WERI-Rb-1 (cell line): ENCODE data around the gene OR51B5.
"Not testable (repeated sequence)": the region's sequence is repeated elsewhere in the genome, so short reads cannot be mapped to it uniquely, and the experiment has no call there.

Experiments used
- DNase-seq: peaks from one replicate; pipeline ENCODE4 v3.0.0-alpha.2; 2020
- H3K27ac ChIP-seq: fragments of 250-450 bp; sonication (Bioruptor Pico); 2 replicates; pipeline ENCODE4 v1.5.1; 2020; ENCODE audit warnings: mild to moderate bottlenecking, moderate library complexity
- H3K27me3 ChIP-seq: fragments of 250-450 bp; sonication (Bioruptor Pico); 2 replicates; pipeline ENCODE4 v1.5.1; 2021; ENCODE audit warnings: mild to moderate bottlenecking, low read depth, moderate library complexity; ENCODE audit not compliant: insufficient read depth, severe bottlenecking
- H3K36me3 ChIP-seq: fragments of 250-450 bp; sonication (Bioruptor Pico); 2 replicates; pipeline ENCODE4 v1.5.1; 2020; ENCODE audit warnings: mild to moderate bottlenecking, moderate library complexity
- H3K4me3 ChIP-seq: 2 replicates; pipeline ENCODE4 v1.5.1; 2011; ENCODE audit warnings: low read depth, mild to moderate bottlenecking, control low read depth, low read length
- H3K9me3 ChIP-seq: fragments of 250-450 bp; sonication (Bioruptor Pico); 2 replicates; pipeline ENCODE4 v1.5.1; 2021; ENCODE audit warnings: mild to moderate bottlenecking, moderate library complexity; ENCODE audit not compliant: severe bottlenecking
- CTCF ChIP-seq: IDR thresholded peaks from 2 replicates; pipeline ENCODE4 v1.5.1; 2011; ENCODE audit warnings: low read depth, mild to moderate bottlenecking, control low read depth, inconsistent platforms, low read length

OR51B5 gene

DNA sequence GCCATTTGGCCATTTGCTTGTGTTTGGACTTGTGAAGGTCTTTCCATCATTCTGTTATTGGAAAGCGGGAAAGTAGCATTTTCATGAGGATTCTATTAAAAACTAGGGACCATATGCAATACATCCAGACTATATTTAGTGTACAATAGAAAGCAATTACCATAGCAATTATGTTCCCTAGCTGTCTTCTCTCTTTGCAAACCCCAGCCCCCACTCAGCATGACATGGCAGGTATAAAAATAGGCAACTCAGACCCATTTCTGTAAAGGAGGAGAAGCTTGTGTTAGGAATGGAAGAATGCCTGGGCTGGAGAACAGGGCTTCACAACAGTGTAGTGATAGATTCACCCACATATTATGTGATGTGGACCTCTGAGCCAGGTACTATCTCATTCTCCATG is 20.4 kb upstream of the OR51B5 start:
- H3K27ac ChIP-seq: no peak overlapping the region
- TF ChIP-seq CTCF: no peak
- H3K9me3 ChIP-seq: no peaks in the 10 kb centered on the region
- no peak for DNase-seq
- H3K27me3 ChIP-seq: peaks cover 54% of the 10 kb centered on the region
- H3K36me3 ChIP-seq: no peaks in the 10 kb centered on the region
- no peak overlapping the region for H3K4me3 ChIP-seq

- Histone ChIP-seq H3K36me3 (no peaks in the 10 kb centered on the region), H3K27ac (no peak overlapping the region), H3K9me3 (no peaks in the 10 kb centered on the region), H3K4me3 (no peak overlapping the region), H3K27me3 (peaks cover 40% of the 10 kb centered on the region)
- TF ChIP-seq CTCF: no peak
- DNase-seq: no peak
Observed at GRCh38 chr11:5362017-5362625, 18.8 kb upstream of the OR51B5 start.

- H3K27ac ChIP-seq, H3K9me3 ChIP-seq, H3K4me3 ChIP-seq, H3K36me3 ChIP-seq, DNase-seq: not testable (repeated sequence)
- peaks cover 22% of the 10 kb centered on the region for H3K27me3 ChIP-seq
Observed at GRCh38 chr11:5356031-5356430, 12.7 kb upstream of the OR51B5 start.

DNA sequence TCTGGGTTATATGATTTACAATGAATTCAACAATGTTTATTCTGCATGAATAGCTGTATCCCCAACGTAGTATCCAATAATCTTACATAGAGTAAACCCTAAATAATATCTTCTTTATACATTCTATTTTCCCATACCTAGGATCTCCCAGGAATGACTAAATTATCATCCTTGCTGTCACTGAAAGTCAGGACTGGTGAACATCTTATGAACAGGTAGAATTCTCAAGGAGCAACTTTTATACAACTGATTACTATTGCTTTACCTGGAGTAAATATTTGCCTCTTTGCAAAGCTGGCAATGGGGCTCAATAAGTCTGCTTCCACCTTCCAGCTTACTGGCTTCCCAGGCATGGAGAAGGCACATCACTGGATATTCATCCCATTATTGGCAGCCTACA is 7.9 kb upstream of the OR51B5 start, which contains the start of gene OR51B6:
Gene OR51B6 (plus strand): TSS at position 301 of the 400 bp plus-strand sequence. CDS start 0 bp downstream, at position 301.
- Histone ChIP-seq H3K27me3 (peaks cover 45% of the 10 kb centered on the region), H3K4me3 (no peak within 1 kb of the TSS), H3K36me3 (no peaks in the 10 kb centered on the region), H3K27ac (no peak within 1 kb of the TSS), H3K9me3 (no peaks in the 10 kb centered on the region)
- DNase-seq: no peak
- TF ChIP-seq CTCF: no peak

DNA sequence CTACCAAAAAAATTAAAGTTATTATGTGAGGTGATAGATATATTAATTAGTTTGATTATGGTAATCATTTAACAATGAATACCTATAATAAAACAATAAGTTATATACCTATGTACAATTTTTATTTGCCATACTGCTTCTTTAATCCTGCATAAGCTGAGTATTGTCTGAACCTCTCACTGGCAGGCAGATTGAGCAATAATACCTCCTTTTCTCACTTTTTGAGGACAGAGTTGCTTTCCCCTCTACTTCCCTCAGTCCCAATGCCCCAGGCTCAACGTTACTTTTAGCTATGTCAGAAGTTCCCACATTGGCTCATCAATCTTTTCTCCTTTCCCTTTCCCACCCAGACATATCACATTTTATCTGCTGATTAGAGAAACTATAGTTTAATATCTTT is 6.2 kb upstream of the OR51B5 start:
- no peak for DNase-seq
- Histone ChIP-seq H3K9me3 (no peaks in the 10 kb centered on the region), H3K36me3 (no peaks in the 10 kb centered on the region), H3K27me3 (peaks cover 42% of the 10 kb centered on the region), H3K27ac (no peak overlapping the region), H3K4me3 (no peak overlapping the region)
- TF ChIP-seq CTCF: no peak

- TF ChIP-seq CTCF: no peak
- no peaks in the 10 kb centered on the region for H3K9me3 ChIP-seq
- H3K27ac ChIP-seq: no peak overlapping the region
- H3K4me3 ChIP-seq: no peak overlapping the region
- DNase-seq: no peak
- H3K27me3 ChIP-seq: peaks cover 35% of the 10 kb centered on the region
- no peaks in the 10 kb centered on the region for H3K36me3 ChIP-seq
Observed at GRCh38 chr11:5348551-5349194, 5.3 kb upstream of the OR51B5 start.
